GM21390 (cell line): ENCODE measurements around the gene MOCOS.

Source experiments
- ATAC-seq: cut with Tn5 transposase; IDR thresholded peaks from one replicate; pipeline ENCODE4 v1.9.1; 2021; ENCODE audit not compliant: unreplicated experiment

The MOCOS gene

DNA sequence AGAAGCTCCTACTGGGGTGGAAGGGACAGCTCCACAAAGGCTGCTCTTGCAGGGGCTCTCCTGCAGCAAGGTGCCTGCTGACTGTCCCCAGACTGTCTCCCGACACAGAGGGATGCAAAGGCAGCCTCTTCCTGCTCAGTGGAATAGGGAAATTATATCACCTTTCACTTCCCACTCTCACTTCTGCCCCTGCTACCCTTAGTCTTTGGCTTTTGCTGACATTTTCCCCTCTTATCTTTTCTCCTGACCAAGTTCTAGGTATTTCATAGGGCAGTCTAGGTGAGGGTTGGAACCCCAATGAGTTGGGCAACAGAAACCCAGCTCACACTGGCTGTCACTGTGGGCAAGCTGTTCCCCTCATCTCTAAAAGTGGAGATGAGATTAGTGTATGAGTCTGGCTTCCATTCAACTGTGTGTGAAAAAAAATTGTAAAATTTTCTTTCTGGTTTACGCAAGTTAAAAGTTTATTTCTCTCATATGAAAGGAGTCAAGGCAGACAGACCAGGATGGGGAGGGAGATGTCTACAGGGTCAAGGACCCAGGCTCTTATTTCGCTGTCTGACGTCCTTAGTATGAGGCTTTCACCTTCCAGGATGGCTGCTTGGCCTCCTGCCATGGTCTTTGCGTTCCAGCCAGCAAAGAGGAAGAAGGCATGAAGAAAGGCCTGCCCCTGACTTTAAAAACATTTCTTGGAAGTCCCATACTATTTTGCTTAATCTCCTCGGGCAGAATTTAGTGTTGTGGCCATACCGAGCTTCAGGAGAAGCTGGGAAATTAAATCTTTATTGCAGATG lies 7.5 kb upstream of the MOCOS start:
- peak; percentile 44 for ATAC-seq

DNA sequence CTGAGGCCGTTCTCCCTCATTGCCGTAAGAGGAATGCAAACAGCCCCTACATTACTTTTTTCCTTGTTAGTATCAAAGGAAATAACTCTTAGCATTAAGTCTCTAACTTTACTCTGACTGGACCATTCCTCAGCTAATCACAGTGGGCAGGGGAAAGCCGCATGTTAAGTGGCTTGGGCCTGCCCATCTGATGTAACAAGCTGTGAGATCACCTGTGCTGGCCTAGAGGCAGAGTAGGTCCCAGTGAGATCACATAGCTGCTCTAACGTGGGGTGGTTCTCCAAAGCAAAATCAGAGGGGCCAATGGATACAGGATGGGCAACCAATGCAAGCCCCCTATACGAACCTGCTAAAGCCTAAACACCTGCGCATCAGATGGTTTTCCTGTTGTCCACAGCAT lies 5.9 kb upstream of the MOCOS start:
- ATAC-seq: no peak

- ATAC-seq: no peak
These were observed 5.3 kb upstream of the MOCOS start for GRCh38 chr18:36181898-36182506.

DNA sequence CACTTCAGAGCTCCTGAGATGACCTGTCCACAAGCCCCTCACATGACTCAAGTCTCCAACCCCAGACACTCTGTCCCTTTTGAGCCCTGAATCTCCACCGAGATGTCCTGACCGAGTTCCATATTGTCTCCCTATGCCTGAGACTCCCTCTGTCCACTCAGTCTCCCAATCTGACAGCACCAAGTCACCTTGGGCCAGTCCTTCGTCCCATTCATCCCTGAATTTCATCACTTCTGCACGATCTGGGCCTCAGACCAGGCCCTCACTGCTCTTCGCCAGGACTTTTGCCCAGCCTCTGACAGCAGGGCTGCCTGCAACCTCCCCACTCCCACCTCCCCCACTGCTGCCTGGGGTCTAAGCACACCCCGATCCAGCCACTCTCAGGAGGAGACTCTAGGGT lies 4.3 kb upstream of the MOCOS start:
- no peak for ATAC-seq

DNA sequence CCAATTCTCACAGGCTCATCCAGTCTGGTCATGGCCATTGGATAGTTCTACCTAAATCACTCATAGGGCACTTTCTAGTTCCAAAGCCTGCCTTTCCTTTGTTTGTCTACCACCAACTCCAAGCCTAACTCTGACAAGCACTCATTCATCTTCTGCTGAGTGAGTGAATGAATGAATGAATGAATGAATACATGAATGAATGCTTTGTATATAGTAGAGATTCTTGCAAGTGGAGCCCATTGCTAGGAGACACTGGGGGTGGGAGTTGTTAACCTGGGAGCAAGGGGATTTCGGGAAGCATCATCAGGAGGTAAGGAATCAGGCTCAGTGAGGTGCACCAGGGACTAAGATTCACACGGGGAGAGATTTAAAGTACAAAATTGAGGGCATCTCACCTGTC lies 3.3 kb upstream of the MOCOS start:
- ATAC-seq: no peak

GRCh38 chr18:36185157-36185556 lies 2.1 kb upstream of the MOCOS start:
- ATAC-seq: no peak

GRCh38 chr18:36185901-36186460 lies 1.3 kb upstream of the MOCOS start:
- no peak for ATAC-seq

GRCh38 chr18:36186461-36187192 lies 670 bp upstream of the MOCOS start:
- no peak for ATAC-seq

DNA sequence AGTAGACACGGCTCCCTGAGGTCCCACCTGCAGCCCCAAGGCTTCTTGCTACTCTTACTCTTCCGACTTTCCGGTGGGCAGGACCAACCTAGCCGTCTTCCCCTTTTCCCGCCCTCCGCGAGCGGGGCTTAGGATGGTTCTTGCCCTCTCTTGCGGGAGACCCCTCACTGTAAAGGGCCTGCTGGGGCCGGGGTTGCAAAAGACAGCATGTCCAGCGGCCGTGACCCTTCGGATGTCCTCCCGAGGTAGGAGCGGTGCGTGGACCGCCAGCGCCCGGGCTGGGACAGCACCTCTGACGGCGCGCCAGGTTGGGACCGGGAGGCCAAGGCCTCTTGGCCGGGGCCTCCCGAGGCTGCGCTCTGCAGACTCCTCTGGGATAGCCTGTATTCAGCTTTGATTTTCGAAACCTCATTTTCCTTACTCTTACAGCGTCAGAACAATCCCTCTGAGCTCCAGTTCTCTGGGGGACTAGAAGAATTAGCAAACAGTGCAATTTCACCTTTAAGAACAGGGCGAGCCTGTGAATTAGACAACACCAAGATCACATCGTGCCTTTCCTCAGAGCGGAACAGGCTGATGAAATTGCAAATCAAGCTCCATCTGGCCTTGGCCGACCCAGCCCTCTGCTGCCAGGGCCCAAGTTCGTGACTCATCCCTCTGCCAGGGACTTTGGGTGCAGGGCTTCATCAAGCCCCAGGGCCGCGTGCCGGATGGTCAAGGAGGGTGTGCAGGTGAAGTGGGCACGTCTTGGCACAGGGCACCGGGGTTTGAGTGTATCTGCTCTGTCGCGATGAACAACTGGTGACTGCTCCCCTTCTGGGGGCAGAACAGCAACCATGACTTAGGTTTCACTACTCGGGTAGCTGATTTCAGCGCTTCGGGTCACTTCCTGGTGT lies 777 bp downstream of the MOCOS start:
- ATAC-seq: peak; percentile 16

DNA sequence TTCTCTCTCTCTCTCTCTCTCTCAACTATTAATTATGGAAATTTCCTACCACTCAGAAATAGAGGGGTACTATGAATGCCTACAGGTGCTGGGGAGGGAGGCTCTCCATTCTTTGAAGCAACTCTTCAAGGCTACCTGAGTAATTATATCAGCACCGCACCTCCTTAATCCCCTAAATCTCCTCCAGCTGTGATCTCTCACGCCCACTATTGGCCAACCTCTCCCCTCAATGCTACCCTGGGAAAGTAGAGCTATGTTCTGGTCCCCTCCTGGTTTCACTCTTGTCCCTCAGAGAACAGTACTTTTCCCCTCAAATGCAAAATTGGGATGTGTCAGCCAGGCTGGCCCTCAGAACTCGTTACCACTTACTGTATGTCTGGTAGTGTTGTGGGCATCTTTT lies 1.6 kb downstream of the MOCOS start:
- no peak for ATAC-seq

DNA sequence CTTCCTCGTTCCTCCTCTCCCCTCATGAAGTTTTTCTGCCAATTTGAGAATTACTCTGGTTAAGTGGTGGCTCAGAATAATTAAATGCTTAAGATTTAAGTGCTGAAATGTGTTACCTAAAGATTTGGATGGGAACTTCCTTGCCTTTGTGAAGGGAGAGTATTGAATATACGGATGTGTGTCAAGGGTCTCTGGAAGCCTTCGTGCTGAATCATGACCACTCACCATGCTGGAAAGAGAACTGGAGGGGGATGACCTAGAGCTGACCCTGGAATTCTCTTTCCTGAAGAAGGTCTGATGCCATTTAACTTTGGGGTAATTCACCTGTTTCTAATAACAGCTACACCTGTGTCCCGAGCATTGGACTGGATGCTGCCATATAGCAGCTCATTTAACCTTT lies 2.2 kb downstream of the MOCOS start:
- ATAC-seq: no peak

DNA sequence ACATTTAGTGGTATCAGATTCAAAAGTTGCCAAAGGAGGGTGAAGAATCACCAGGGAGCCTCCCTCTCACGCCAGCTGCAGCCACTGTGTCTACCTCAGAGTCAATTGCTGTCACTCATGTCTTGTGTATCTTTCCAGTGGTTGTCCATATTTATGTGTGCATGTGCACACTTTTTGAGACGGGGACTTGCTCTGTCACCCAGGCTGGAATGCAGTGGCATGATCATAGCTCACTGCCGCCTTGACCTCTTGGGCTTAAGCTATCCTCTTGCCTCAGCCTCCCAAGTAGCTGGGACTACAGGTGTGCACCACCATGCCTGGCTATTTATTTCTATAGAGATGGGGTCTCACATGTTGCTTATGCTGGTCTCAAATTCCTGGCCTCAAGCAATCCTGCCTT lies 4.0 kb downstream of the MOCOS start:
- ATAC-seq: no peak

DNA sequence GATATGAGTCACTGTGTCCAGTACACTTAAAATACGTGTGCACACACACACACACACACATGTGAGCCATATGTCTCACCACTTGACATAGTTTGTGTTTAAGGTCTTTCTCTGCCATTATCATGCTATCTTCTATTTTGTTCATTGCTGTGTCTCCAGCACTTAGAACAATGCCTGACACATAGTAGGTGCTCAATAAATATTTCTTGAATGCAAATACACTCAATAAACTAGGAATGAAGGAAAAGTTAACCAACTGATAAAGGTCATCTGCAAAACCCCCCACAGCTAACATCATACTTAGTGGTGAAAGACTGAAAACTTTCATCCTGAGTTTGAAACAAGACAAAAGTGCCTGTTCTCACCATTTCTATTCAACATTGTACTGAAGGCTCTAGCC lies 4.4 kb downstream of the MOCOS start:
- no peak for ATAC-seq

DNA sequence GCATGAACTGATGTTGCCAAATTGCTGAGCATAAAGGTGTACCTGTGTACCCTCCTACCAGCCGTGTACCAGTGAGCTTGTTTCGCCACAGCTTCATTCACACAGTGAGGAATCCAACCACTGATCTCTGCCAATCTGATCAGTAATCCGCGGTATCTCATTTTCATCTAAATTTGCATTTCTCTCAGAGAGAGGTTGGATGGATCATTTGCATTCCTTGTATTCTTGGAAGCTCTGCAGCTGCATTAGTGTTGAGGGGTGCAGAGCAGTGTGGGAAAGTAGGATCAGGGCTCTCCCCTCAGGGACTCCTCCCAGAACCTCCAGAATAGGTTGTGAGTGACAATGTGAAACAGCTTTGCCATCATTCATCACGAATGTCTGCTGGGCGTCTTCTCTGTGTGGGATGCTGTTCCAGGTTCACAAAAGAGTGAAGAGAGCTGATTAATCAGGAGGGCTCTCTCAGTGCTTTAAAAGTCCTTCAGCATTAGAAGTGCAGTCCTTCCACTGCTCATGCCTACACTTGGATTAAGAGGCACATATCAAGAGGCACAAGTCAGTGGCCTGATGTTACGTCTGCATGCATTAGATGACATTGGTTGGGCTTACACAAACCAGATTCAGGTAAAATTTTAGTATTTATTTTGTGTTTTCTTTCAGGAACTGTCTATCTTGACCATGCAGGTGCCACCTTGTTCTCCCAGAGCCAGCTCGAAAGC lies 7.5 kb downstream of the MOCOS start:
- ATAC-seq: no peak

DNA sequence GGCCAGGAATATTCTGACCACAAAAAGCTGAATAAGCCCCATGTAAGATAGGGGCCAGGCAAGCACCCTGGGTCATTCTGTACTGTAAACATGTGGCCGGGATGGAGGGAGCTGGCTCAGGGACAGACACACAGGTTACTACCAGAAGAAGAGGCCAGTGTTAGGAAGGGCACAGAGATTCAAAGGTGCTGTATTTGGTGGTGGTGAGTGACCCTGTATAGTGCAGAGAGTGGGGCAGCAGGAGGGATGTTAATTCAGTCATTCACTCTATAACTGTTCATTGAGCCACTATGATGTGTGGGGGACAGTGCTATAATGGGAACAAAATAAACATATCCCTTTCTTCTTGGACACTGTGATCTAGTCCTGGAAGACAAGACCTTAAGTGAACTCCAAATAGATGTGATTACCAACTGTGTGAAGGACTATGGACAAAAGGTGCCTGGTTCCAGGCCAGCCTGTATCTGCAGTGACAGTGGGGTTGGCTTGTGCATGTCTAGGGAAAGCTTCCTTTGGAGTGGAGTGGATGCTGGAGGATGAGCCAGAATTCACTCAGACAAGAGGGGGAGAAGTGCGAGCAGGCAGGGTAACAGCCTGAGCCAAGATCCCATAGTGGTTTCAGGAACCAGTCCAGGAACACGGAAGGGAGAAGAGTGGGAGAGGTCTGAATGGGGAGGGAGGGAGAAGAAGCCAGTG lies 8.3 kb downstream of the MOCOS start:
- no peak for ATAC-seq

DNA sequence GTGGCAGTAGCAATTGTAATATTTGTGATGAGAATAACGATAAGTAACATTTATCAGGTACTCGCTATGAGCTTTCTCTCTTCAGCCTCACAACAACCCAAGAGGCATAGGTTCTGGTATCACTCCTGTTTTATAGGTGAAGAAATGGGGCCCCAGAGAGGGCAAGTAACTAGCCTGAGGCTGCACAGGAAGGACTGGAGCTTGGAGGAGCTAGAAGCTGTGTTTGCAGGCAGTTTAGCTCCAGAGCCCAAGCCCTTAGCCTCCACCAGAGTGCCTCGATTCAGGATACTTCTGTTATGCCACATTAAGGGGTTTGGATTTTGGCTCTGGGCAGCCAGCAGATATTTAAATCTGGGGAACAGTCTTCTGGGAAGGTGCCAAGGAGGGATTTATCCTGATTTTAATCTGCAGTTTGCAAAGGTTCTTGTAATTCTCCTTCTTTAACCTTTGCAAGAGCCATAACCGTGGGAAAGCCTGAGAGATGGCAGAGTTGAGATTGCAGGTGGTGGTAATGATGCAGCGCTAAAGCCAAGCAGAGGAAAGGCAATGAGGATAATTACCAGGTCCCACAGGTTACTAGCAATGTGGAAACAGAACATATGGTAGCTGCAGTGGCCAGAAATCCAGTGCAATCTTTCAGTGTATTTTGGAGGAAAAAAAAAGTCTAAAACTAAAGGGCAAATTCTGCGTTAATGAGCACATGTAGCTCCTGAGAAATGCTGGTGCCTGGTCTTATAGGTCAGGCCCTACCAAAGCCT lies 9.1 kb downstream of the MOCOS start:
- ATAC-seq: no peak

- ATAC-seq: no peak
These were observed 10.3 kb downstream of the MOCOS start for GRCh38 chr18:36197511-36198166.

DNA sequence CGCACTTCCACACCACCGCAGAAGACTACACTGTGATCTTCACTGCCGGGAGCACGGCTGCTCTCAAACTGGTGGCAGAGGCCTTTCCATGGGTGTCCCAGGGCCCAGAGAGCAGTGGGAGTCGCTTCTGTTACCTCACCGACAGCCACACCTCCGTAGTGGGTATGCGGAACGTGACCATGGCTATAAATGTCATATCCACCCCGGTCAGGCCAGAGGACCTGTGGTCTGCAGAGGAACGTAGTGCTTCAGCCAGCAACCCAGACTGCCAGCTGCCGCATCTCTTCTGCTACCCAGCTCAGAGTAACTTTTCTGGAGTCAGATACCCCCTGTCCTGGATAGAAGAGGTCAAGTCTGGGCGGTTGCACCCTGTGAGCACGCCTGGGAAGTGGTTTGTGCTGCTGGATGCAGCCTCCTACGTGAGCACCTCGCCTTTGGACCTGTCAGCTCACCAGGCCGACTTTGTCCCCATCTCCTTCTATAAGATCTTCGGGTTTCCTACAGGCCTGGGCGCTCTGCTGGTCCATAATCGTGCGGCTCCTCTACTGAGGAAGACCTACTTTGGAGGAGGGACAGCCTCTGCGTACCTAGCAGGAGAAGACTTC lies 12.5 kb downstream of the MOCOS start:
- ATAC-seq: no peak
